ENCODE data around the gene SLC6A17. TPM values are rescaled to one million over a fixed set of nuclear protein-coding genes. Genes with fewer than 3 reads are reported as not detected.

The SLC6A17 gene
- total RNA-seq, 1 donor from 2014 or later: 0.96 TPM

GRCh38 chr1:110218137-110218536 lies 67.8 kb downstream of the SLC6A17 start:
- DNase-seq (ENCODE audit: low spot score): no peak

GRCh38 chr1:110218739-110219138 lies 68.4 kb downstream of the SLC6A17 start:
- DNase-seq (ENCODE audit: low spot score): no peak

GRCh38 chr1:110220324-110220723 lies 70.0 kb downstream of the SLC6A17 start:
- DNase-seq (ENCODE audit: low spot score): no peak

GRCh38 chr1:110221119-110221518 lies 70.8 kb downstream of the SLC6A17 start:
- DNase-seq (ENCODE audit: low spot score): no peak

DNA sequence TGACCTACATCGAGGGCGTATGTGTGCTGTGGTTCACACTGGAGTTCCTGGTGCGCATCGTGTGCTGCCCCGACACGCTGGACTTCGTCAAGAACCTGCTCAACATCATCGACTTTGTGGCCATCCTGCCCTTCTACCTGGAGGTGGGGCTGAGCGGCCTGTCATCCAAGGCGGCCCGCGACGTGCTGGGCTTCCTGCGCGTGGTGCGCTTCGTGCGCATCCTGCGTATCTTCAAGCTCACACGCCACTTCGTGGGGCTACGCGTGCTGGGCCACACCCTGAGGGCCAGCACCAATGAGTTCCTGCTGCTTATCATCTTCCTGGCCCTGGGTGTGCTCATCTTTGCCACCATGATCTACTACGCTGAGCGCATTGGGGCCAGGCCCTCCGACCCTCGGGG lies 72.8 kb downstream of the SLC6A17 start:
- no peak for DNase-seq (ENCODE audit: low spot score)

- no peak for DNase-seq (ENCODE audit: low spot score)
These were observed 73.3 kb downstream of the SLC6A17 start for GRCh38 chr1:110223581-110223980.

DNA sequence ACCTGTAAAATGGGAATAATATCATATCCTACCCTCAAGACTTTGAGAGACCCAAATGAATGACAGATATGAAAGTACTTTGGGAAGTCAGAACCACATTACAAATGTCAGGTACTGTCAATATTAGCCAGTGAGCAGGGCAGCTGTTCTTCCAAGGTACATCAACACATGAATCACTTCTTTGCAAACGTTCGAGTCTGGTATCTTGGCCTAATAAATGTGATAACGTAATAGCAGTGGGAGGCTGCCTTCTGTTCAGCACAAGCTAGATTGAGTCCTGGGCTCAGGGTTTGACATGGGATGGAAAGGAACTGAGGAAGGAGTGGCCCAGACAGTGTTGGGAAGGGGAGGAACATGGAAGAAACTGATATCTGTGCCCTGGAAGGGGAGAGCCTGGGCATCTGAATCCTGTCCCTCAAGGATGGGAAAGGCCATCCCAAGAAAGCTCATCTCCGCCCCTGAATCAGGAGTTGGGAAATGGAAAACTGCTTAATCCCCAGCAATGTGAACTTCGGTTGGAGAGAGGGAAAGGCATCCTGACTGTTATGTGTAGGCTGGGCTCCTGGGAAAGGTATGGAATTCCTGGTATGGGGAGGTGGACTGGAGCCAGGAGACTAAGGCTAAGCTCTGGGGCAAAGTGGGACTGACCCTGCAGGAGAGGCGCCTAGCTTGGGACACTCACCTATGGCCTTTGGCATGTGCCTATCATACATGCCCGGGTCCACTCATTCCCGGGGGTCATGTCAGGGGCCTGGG lies 74.1 kb downstream of the SLC6A17 start:
- no peak for DNase-seq (ENCODE audit: low spot score)

GRCh38 chr1:110225212-110225611 lies 74.9 kb downstream of the SLC6A17 start:
- no peak for DNase-seq (ENCODE audit: low spot score)

DNA sequence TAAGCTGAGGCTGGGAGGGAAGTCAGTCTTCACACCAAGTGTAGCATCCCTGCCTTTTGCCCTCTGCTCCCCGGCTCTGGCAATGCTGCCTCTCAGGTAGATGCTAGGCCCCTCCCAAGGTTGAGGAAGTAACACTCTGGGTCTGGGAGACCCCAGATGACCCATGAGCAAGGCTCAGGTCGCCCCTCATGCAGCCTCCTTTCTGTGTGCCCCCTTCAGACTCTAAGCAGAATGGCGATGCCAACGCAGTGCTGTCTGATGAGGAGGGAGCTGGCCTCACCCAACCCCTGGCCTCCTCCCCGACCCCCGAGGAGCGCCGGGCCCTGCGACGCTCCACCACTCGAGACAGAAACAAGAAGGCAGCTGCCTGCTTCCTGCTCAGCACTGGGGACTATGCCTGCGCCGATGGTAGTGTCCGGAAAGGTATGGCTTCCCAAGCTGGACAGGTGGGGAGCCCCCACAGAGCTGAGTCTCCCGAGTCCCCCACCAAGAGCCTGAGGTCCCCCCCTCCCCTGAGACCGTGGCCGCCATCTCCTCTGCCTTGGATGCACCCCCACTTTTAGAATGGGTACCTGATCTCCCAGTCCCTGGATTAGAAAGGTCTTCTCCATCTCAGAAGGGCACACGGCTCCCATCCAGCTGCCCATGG lies 75.6 kb downstream of the SLC6A17 start:
- no peak for DNase-seq (ENCODE audit: low spot score)

DNA sequence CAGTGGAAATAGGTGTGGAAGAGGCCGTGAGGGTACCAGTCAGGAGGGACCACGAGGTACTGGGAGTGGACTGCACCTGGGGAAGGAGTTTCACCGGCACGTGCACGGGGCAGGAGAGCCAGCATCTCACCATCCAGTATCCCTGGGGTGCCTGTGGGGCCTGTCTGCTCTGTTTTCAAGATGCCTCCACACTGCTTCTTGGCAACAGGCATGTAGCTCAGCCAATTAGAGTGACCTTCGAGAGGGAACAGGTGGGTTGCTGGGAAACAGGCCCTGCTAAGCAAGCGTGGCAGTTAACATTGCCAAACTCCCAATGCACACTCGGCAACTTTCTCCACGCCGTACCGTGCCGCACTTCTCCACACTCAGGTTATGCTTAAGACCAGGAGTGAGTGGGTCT lies 77.5 kb downstream of the SLC6A17 start:
- no peak for DNase-seq (ENCODE audit: low spot score)

GRCh38 chr1:110228381-110228780 lies 78.1 kb downstream of the SLC6A17 start:
- no peak for DNase-seq (ENCODE audit: low spot score)

DNA sequence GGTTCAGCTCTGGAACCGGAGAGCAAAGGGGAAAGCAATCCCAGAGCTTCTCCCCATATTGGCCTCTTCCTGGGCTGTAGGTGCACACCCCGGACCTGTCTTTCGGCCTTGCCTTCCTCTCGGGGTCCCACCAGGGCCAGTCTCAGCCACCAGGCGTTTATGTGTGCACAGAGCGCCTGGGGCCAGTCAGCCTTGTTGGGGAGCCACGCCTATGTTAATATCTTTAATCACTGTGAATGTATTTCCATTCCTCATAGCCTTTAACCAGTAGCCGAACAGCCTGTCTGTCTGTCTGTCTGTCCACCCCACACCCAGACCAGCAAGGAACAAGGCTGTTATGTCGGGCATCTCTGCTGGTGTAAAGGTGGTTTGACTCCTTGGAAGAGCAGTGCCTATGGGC lies 78.6 kb downstream of the SLC6A17 start:
- DNase-seq (ENCODE audit: low spot score): no peak

DNA sequence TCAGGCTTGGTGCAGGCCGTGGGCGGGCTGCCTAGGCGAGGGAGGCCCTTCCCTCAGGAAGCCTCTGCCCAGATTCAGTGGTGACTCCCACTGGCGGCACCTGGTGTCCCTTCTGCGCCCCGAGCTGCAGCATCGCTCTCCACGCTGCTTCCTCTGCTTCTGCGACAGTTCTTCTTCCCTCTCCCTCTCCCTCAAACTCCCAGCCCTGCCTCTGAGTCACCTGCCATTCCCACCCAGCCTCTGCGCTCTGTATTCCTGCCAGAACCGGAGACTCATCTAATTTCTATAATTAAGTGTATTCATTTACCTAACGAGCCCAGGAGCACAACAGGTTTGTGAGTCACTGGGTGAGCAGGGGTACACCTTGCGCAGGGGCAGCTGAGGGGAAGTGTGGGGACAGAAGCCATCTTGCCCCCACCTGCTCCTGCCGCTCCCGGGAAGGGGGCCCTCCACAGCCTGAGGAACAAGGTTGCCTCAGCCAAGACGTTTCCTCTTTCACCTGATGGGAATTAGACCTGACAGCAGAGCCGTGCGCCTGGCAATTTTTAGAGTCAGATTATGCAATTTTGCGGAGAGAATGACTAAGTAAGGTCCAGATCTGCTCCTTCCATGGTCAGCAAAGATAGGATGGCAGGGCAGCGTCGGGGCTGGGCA lies 79.2 kb downstream of the SLC6A17 start:
- no peak for DNase-seq (ENCODE audit: low spot score)

- no peak for DNase-seq (ENCODE audit: low spot score)
These were observed 80.3 kb downstream of the SLC6A17 start for GRCh38 chr1:110230381-110231199.

DNA sequence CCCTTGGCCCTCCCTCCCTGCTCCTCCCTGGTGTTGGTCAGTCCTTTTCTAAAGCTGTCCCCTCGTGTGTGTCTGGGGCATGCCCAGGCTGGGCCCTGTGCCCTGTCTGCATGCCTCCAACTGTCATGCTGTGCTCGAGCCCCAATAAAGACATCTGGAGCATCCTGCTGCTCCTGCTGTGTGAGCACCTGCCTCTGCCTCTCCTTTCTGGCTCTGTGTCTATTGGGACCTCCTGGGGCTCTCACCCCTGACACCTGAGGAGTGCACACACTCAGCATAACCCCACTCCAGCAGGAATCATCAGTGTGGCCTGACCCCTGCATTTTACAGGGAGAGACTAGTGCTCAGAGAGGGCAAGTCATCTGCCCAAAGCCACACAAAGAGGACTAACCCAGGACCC lies 83.6 kb downstream of the SLC6A17 start:
- no peak for DNase-seq (ENCODE audit: low spot score)

DNA sequence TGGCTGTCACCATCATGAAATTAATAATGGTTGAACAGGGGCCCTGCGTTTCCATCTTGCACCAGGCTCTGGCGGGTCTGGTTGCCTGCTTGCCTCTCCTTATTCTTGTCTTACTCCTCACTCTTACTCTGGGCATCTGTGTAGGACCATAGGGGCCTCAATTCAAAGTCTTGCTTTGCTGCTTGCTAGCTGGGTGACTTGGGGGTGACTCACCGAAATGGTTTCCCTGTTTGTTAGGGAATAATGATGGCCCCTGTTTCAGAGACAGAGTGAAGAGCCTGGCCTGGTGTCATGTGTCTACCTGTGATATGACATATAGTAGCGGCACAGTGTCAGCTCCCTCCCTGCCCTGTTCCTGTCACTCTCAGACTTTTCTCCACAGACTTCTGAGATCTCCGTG lies 84.4 kb downstream of the SLC6A17 start:
- DNase-seq (ENCODE audit: low spot score): no peak

DNA sequence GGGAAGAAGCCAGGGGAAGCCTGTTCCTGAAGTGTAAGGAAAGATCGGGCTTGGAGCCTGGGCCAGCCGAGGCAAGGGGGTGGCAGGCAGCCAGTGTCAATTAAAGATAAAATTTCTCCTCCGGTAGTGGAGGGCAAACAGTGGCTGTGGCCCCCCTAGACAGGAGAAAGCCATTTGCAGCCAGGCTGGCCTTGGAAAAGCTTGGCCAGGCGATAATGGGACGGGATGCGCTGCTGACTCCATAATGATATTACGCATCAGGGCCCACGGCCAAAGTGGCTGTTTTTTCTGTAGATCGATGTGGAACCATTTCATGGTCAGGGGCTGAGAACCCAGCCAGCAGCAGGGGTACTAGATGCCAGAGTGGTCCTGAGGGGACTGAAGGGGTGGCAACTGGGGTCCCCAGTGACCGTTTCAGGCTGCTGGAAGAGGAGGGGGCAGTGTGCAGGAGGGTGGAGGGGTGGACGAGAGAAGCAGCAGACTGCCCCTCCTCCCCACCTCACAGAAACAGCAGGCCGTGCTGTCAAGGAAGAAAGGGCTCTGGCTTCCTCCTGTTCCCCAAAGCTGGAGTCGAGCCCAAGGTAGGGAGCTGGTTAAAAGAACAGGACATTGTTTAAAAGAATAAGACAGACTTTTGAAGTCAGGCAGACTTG lies 85.0 kb downstream of the SLC6A17 start:
- DNase-seq (ENCODE audit: low spot score): no peak

GRCh38 chr1:110235834-110236682 lies 85.8 kb downstream of the SLC6A17 start:
- DNase-seq (ENCODE audit: low spot score): no peak

GRCh38 chr1:110237386-110238152 lies 87.3 kb downstream of the SLC6A17 start:
- DNase-seq (ENCODE audit: low spot score): no peak

All from umbilical cord (tissue), 2 donors.